Activated naive CD4-positive, alpha-beta T cell (primary cell): ENCODE measurements around the gene FAM131C.
A peak's percentile ranks its signal among the peaks of the same experiment; 100 is the strongest.

Source experiments
- DNase-seq, 4 experiments: peaks; one replicate each; lab custom pipeline; 2025; lab: John Stamatoyannopoulos, UW

FAM131C gene

GRCh38 chr1:16015960-16016901, 57.2 kb downstream of the FAM131C start:
- DNase-seq, result no peak

GRCh38 chr1:16015491-16015890, 58.0 kb downstream of the FAM131C start:
- DNase-seq, result no peak

- DNase-seq, result no peak
Measured at GRCh38 chr1:16014509-16015482, 58.7 kb downstream of the FAM131C start.

- no peak for DNase-seq
Measured at GRCh38 chr1:16013908-16014258, 59.6 kb downstream of the FAM131C start.

- DNase-seq, result peak in 2 of 4 experiments; percentile 6 to 14
Measured at GRCh38 chr1:16013220-16013907, 60.1 kb downstream of the FAM131C start.

- DNase-seq, result peak in 1 of 4 experiments; percentile 37
Measured at GRCh38 chr1:16012590-16013219, 60.7 kb downstream of the FAM131C start.

GRCh38 chr1:16011936-16012589, 61.4 kb downstream of the FAM131C start:
- DNase-seq, result no peak

- no peak for DNase-seq
Measured at GRCh38 chr1:16010837-16011236, 62.6 kb downstream of the FAM131C start.

GRCh38 chr1:16009678-16010077, 63.8 kb downstream of the FAM131C start:
- DNase-seq, result no peak

- peak; percentile 52 to 72 (median 66) for DNase-seq
Measured at GRCh38 chr1:16009030-16009460, 64.4 kb downstream of the FAM131C start.
